GM23338 (cell line): Measurements from ENCODE around the gene HGFAC. TPM values are rescaled to one million over a fixed set of nuclear protein-coding genes. Genes with fewer than 3 reads are reported as not detected.

Experiments
- ATAC-seq: fragments of 200-7000 bp; cut with Tn5 transposase; 3 replicates; pipeline ENCODE4 v1.9.1; 2020
- DNase-seq: peaks from one replicate; pipeline ENCODE4 v3.0.0-alpha.2; 2015; ENCODE audit warnings: low spot score
- H2AFZ ChIP-seq: fragments of 200-600 bp; sonication (generic); 2 replicates; pipeline ENCODE4 v1.8.0; 2016; ENCODE audit warnings: antibody characterized with exemption, mild to moderate bottlenecking, moderate library complexity
- H3F3A ChIP-seq: fragments of 200-600 bp; sonication (generic); replicated peaks from 2 replicates; pipeline ENCODE4 v1.8.0; 2017; ENCODE audit warnings: antibody characterized with exemption, mixed run types, low read depth
- H3K27ac ChIP-seq: fragments of 200-600 bp; sonication (generic); 2 replicates; pipeline ENCODE4 v1.6.1; 2016; ENCODE audit warnings: low read depth
- H3K27me3 ChIP-seq: fragments of 200-600 bp; sonication (generic); 2 replicates; pipeline ENCODE4 v1.8.0; 2016; ENCODE audit warnings: mild to moderate bottlenecking, mixed run types, moderate library complexity; ENCODE audit not compliant: insufficient read depth
- H3K36me3 ChIP-seq: fragments of 200-600 bp; sonication (generic); 2 replicates; pipeline ENCODE4 v1.8.0; 2016; ENCODE audit warnings: mild to moderate bottlenecking; ENCODE audit not compliant: insufficient read depth
- H3K4me1 ChIP-seq: fragments of 200-600 bp; sonication (generic); 2 replicates; pipeline ENCODE4 v1.8.0; 2016; ENCODE audit warnings: mild to moderate bottlenecking, moderate library complexity; ENCODE audit not compliant: insufficient read depth
- H3K4me2 ChIP-seq: fragments of 200-600 bp; sonication (generic); 2 replicates; pipeline ENCODE4 v1.7.1; 2017; ENCODE audit warnings: mixed run types
- H3K4me3 ChIP-seq: fragments of 200-600 bp; sonication (generic); 2 replicates; pipeline ENCODE4 v1.6.1; 2016; ENCODE audit warnings: mixed run types
- H3K79me2 ChIP-seq: fragments of 200-600 bp; sonication (generic); replicated peaks from 2 replicates; pipeline ENCODE4 v1.8.0; 2017; ENCODE audit warnings: mild to moderate bottlenecking; ENCODE audit not compliant: insufficient read depth
- H3K9me2 ChIP-seq: fragments of 200-600 bp; sonication (generic); 2 replicates; pipeline ENCODE4 v1.8.0; 2017; ENCODE audit not compliant: insufficient read depth
- H4K20me1 ChIP-seq: fragments of 200-600 bp; sonication (generic); replicated peaks from 2 replicates; pipeline ENCODE4 v1.8.0; 2017; ENCODE audit warnings: mild to moderate bottlenecking; ENCODE audit not compliant: insufficient read depth
- H3K27ac Mint-ChIP-seq: 2 replicates; pipeline ENCODE4 v1.8.0; 2020; ENCODE audit warnings: inconsistent platforms, mild to moderate bottlenecking, moderate library complexity, mixed read lengths
- H3K27me3 Mint-ChIP-seq: 3 replicates; pipeline ENCODE4 v1.8.0; 2022; ENCODE audit warnings: low read depth, mild to moderate bottlenecking, moderate library complexity, mixed read lengths, inconsistent platforms; ENCODE audit not compliant: insufficient read depth, poor library complexity
- H3K36me3 Mint-ChIP-seq: 3 replicates; pipeline ENCODE4 v1.8.0; 2021; ENCODE audit warnings: low read depth, mild to moderate bottlenecking, inconsistent platforms, moderate library complexity, mixed read lengths
- H3K4me1 Mint-ChIP-seq: 3 replicates; pipeline ENCODE4 v1.8.0; 2020; ENCODE audit warnings: mild to moderate bottlenecking, inconsistent platforms, mixed read lengths
- H3K4me3 Mint-ChIP-seq: 3 replicates; pipeline ENCODE4 v1.8.0; 2021; ENCODE audit warnings: moderate library complexity, mild to moderate bottlenecking, inconsistent platforms, mixed read lengths
- H3K9me3 Mint-ChIP-seq: 3 replicates; pipeline ENCODE4 v1.8.0; 2020; ENCODE audit warnings: moderate library complexity, mild to moderate bottlenecking, inconsistent platforms, mixed read lengths
- CREB1 ChIP-seq: fragments of 250-450 bp; sonication (Bioruptor Pico); IDR thresholded peaks from 2 replicates; pipeline ENCODE4 v1.5.0; 2020; ENCODE audit warnings: low read depth, mild to moderate bottlenecking, moderate library complexity
- ETS1 ChIP-seq: IDR thresholded peaks from 2 replicates; pipeline ENCODE4 v1.6.1; 2016; ENCODE audit warnings: antibody characterized with exemption
- NANOG ChIP-seq: IDR thresholded peaks from 2 replicates; pipeline ENCODE4 v1.6.1; 2016; ENCODE audit warnings: antibody characterized with exemption, borderline replicate concordance
- POLR2AphosphoS5 ChIP-seq: IDR thresholded peaks from 2 replicates; pipeline ENCODE4 v1.6.1; 2016; ENCODE audit warnings: antibody characterized with exemption, low read depth
- ZNF331 ChIP-seq: fragments of 250-450 bp; sonication (Bioruptor Pico); IDR thresholded peaks from 2 replicates; pipeline ENCODE4 v1.5.0; 2020; ENCODE audit warnings: low read depth, mild to moderate bottlenecking, moderate library complexity
- polyA plus RNA-seq: library from polyadenylated mRNA; unstranded; fragments of >200 nt; fragmentation: Nextera tagmentation; extraction: Ambion mirVana; gene quantifications from 2 replicates; pipeline ENCODE4 v1.2.1, GENCODE V29; 2016
- total RNA-seq: library from RNA; depleted of rRNA; stranded (reverse); fragments of >200 nt; shearing (Covaris generic); gene quantifications from 2 replicates; pipeline ENCODE4 v1.2.3, GENCODE V29; 2014

Gene HGFAC
- total and polyA plus RNA-seq, 2 experiments from 2014 or later = 0.94 TPM; not detected in 1

GRCh38 chr4:3485011-3485791, 43.4 kb downstream of the HGFAC start:
- Histone ChIP-seq H3K9me2 (no peaks in the 10 kb centered on the region), H3K79me2 (no peaks in the 10 kb centered on the region), H3K36me3 (no peaks in the 10 kb centered on the region), H3K4me2 (no peak overlapping the region), H3K27ac (no peak overlapping the region), H3K4me1 (peaks cover 21% of the 10 kb centered on the region), H3K4me3 (no peak overlapping the region), H3K27me3 (peaks cover 95% of the 10 kb centered on the region), H4K20me1 (no peaks in the 10 kb centered on the region; the same call in 1 of the 2 replicates), H3F3A (peaks cover 4% of the 10 kb centered on the region; the same call in 1 of the 2 replicates), H2AFZ (no peak overlapping the region)
- H3K4me3 Mint-ChIP-seq = no peak overlapping the region
- no peak overlapping the region for H3K27ac Mint-ChIP-seq
- H3K9me3 Mint-ChIP-seq = no peaks in the 10 kb centered on the region
- peaks cover 20% of the 10 kb centered on the region for H3K4me1 Mint-ChIP-seq
- H3K27me3 Mint-ChIP-seq = peaks cover 73% of the 10 kb centered on the region
- ATAC-seq = no peak
- no peak for DNase-seq
- no peaks in the 10 kb centered on the region for H3K36me3 Mint-ChIP-seq
- TF ChIP-seq CREB1 (CRISPR knock-in tag) = no peak
- no peak for TF ChIP-seq POLR2AphosphoS5
- no peak for TF ChIP-seq NANOG
- no peak for TF ChIP-seq ZNF331

- H3K27me3 Mint-ChIP-seq = peaks cover 74% of the 10 kb centered on the region
- no peak overlapping the region for H3K4me3 Mint-ChIP-seq
- Histone ChIP-seq H3K4me2 (no peak overlapping the region), H3K4me3 (no peak overlapping the region), H3K27me3 (peaks cover 97% of the 10 kb centered on the region), H3K79me2 (no peaks in the 10 kb centered on the region), H4K20me1 (no peaks in the 10 kb centered on the region; the same call in 1 of the 2 replicates), H2AFZ (no peak overlapping the region), H3K36me3 (no peaks in the 10 kb centered on the region), H3K4me1 (peaks cover 15% of the 10 kb centered on the region), H3K27ac (no peak overlapping the region), H3F3A (peaks cover 1% of the 10 kb centered on the region; the same call in 1 of the 2 replicates), H3K9me2 (no peaks in the 10 kb centered on the region)
- no peak for DNase-seq
- H3K4me1 Mint-ChIP-seq = peaks cover 15% of the 10 kb centered on the region
- no peaks in the 10 kb centered on the region; the same call in 1 of the 3 replicates for H3K9me3 Mint-ChIP-seq
- TF ChIP-seq POLR2AphosphoS5 (no peak), NANOG (no peak)
- no peak overlapping the region for H3K27ac Mint-ChIP-seq
- no peak for ATAC-seq
- H3K36me3 Mint-ChIP-seq = no peaks in the 10 kb centered on the region
These were observed 44.2 kb downstream of the HGFAC start for GRCh38 chr4:3485886-3486540.

- Histone ChIP-seq H3K79me2 (no peaks in the 10 kb centered on the region), H3K36me3 (no peaks in the 10 kb centered on the region), H2AFZ (no peak overlapping the region), H3K4me3 (no peak overlapping the region), H3K4me2 (no peak overlapping the region), H3K9me2 (no peaks in the 10 kb centered on the region), H4K20me1 (no peaks in the 10 kb centered on the region), H3K4me1 (peaks cover 6% of the 10 kb centered on the region), H3F3A (no peaks in the 10 kb centered on the region), H3K27ac (no peak overlapping the region), H3K27me3 (peaks cover 97% of the 10 kb centered on the region)
- DNase-seq (no peak), ATAC-seq (peak; percentile 41)
- no peak overlapping the region for H3K27ac Mint-ChIP-seq
- H3K4me1 Mint-ChIP-seq = peaks cover 10% of the 10 kb centered on the region
- H3K27me3 Mint-ChIP-seq = peaks cover 74% of the 10 kb centered on the region
- H3K9me3 Mint-ChIP-seq = peaks cover 4% of the 10 kb centered on the region
- no peak overlapping the region for H3K4me3 Mint-ChIP-seq
- no peaks in the 10 kb centered on the region for H3K36me3 Mint-ChIP-seq
- TF ChIP-seq ETS1 = no peak
These were observed 45.1 kb downstream of the HGFAC start for GRCh38 chr4:3486541-3487540.
